DOHH2 (cell line): ENCODE results near the gene PNO1.

Experiments used
- EZH2phosphoT487 ChIP-seq: fragments of 200-600 bp; sonication (generic); IDR thresholded peaks from 2 replicates; pipeline ENCODE4 v1.6.1; 2017; ENCODE audit warnings: borderline replicate concordance, mild to moderate bottlenecking, antibody characterized with exemption, low read length, moderate library complexity, mixed read lengths
- TF ChIP-seq, protein P1 (sequence below): fragments of 200-600 bp; sonication (generic); IDR thresholded peaks from one replicate; pipeline ENCODE4 v1.5.1; 2014; ENCODE audit warnings: antibody characterized with exemption, mild to moderate bottlenecking, low read depth, low read length; ENCODE audit not compliant: poor library complexity, severe bottlenecking

DNA sequence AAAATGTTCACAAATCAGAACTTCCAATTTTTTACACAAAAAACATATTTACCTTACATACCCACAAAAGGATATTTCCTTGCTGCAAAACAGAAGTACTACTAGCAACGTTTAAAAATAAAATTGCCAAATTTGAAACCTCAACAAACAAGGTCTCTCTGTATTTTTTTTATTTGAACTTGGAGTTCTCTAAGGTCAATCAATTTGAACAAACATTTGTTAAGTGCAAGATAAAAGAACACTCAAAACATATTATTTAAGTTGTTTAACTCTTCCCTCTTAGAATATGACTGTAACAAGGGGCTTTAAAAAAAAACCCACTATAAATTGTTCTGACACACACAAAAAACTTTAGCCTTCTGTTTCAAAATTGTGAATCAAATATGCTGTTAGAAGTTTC lies 29.6 kb downstream of the PNO1 start:
- TF ChIP-seq, protein P1, sequence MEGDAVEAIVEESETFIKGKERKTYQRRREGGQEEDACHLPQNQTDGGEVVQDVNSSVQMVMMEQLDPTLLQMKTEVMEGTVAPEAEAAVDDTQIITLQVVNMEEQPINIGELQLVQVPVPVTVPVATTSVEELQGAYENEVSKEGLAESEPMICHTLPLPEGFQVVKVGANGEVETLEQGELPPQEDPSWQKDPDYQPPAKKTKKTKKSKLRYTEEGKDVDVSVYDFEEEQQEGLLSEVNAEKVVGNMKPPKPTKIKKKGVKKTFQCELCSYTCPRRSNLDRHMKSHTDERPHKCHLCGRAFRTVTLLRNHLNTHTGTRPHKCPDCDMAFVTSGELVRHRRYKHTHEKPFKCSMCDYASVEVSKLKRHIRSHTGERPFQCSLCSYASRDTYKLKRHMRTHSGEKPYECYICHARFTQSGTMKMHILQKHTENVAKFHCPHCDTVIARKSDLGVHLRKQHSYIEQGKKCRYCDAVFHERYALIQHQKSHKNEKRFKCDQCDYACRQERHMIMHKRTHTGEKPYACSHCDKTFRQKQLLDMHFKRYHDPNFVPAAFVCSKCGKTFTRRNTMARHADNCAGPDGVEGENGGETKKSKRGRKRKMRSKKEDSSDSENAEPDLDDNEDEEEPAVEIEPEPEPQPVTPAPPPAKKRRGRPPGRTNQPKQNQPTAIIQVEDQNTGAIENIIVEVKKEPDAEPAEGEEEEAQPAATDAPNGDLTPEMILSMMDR = no peak
- TF ChIP-seq EZH2phosphoT487 = no peak
